IMR-90 (cell line): ENCODE data around the gene MPZL1. TPM values are rescaled to one million over a fixed set of nuclear protein-coding genes. Genes with fewer than 3 reads are reported as not detected.

Experiments used
- ATAC-seq: fragments of 200-7000 bp; cut with Tn5 transposase; 2 replicates; pipeline ENCODE4 v1.9.1; 2020; ENCODE audit warnings: low read depth, mild to moderate bottlenecking, moderate library complexity
- BruUV-seq: library from RNA; stranded (reverse); fragments of 400-500 nt; replicated peaks from 2 replicates; lab custom pipeline; 2021; lab: Mats Ljungman, UMichigan
- CTCF ChIA-PET: fragments of 300-600 bp; formaldehyde crosslinking; extraction: SDS; loops from one replicate; lab custom pipeline; 2021; ENCODE audit warnings: antibody characterized with exemption; lab: Yijun Ruan, JAX
- POLR2A ChIA-PET: fragments of 300-600 bp; sonication (Branson Sonifier 250); formaldehyde crosslinking; loops from one replicate; lab custom pipeline; 2022; ENCODE audit warnings: antibody characterized with exemption; ENCODE audit not compliant: unreplicated experiment; lab: Charles Lee
- DNase-seq: peaks from one replicate; pipeline ENCODE4 v3.0.0; 2013
- H2AFZ ChIP-seq: replicated peaks from 2 replicates; pipeline ENCODE3; 2013; ENCODE audit warnings: low read length, mild to moderate bottlenecking; ENCODE audit not compliant: poor library complexity
- H2AK5ac ChIP-seq: 2 replicates; pipeline ENCODE4 v1.6.1; 2013; ENCODE audit warnings: low read depth, low read length, inconsistent platforms
- H2AK9ac ChIP-seq: replicated peaks from 2 replicates; pipeline ENCODE3; 2013; ENCODE audit warnings: mild to moderate bottlenecking, low read depth, low read length, moderate library complexity; ENCODE audit not compliant: poor library complexity
- H2BK120ac ChIP-seq: 2 replicates; pipeline ENCODE4 v1.6.1; 2013; ENCODE audit warnings: low read depth, low read length, inconsistent platforms
- H2BK15ac ChIP-seq: 3 replicates; pipeline ENCODE4 v1.6.1; 2013; ENCODE audit warnings: low read depth, low read length, inconsistent platforms
- H2BK20ac ChIP-seq: 2 replicates; pipeline ENCODE4 v1.6.1; 2013; ENCODE audit warnings: low read depth, mild to moderate bottlenecking, inconsistent platforms, low read length, moderate library complexity
- H2BK5ac ChIP-seq: 2 replicates; pipeline ENCODE4 v1.6.1; 2013; ENCODE audit warnings: mild to moderate bottlenecking, low read depth, low read length, inconsistent platforms; ENCODE audit not compliant: poor library complexity, severe bottlenecking
- H3K14ac ChIP-seq: replicated peaks from 2 replicates; pipeline ENCODE4 v1.6.1; 2013; ENCODE audit warnings: low read depth, low read length, inconsistent platforms
- H3K18ac ChIP-seq: 2 replicates; pipeline ENCODE4 v1.6.1; 2013; ENCODE audit warnings: low read depth, low read length, control low read depth
- H3K23ac ChIP-seq: 2 replicates; pipeline ENCODE4 v1.6.1; 2013; ENCODE audit warnings: low read depth, low read length, inconsistent platforms
- H3K27ac ChIP-seq: 2 replicates; pipeline ENCODE4 v1.5.1; 2013; ENCODE audit warnings: mild to moderate bottlenecking, control low read depth, low read length; ENCODE audit not compliant: insufficient read depth
- H3K27me3 ChIP-seq: 2 replicates; pipeline ENCODE4 v1.6.1; 2013; ENCODE audit warnings: low read length; ENCODE audit not compliant: control insufficient read depth, insufficient read depth
- H3K36me3 ChIP-seq: 2 replicates; pipeline ENCODE4 v1.6.1; 2013; ENCODE audit warnings: low read length, mixed read lengths; ENCODE audit not compliant: control insufficient read depth, insufficient read depth
- H3K4ac ChIP-seq: 2 replicates; pipeline ENCODE4 v1.6.1; 2013; ENCODE audit warnings: low read depth, low read length, inconsistent platforms
- H3K4me1 ChIP-seq: 2 replicates; pipeline ENCODE4 v1.6.1; 2013; ENCODE audit warnings: low read length, mixed read lengths; ENCODE audit not compliant: control insufficient read depth, insufficient read depth
- H3K4me2 ChIP-seq: 2 replicates; pipeline ENCODE4 v1.6.1; 2013; ENCODE audit warnings: low read depth, mild to moderate bottlenecking, control low read depth, low read length, moderate library complexity
- H3K4me3 ChIP-seq: 2 replicates; pipeline ENCODE4 v1.5.1; 2013; ENCODE audit warnings: low read depth, mild to moderate bottlenecking, control low read depth, low read length, moderate library complexity; ENCODE audit not compliant: insufficient read depth
- H3K56ac ChIP-seq: 2 replicates; pipeline ENCODE4 v1.6.1; 2013; ENCODE audit warnings: low read length, inconsistent platforms; ENCODE audit not compliant: insufficient read depth; ENCODE audit errors: extremely low read depth
- H3K79me1 ChIP-seq, 2 experiments: 2 replicates each; pipeline ENCODE4 v1.6.1; 2013; ENCODE audit warnings: low read length in 2 of 2, inconsistent platforms in 1 of 2, low read depth in 1 of 2
- H3K9ac ChIP-seq: 2 replicates; pipeline ENCODE4 v1.6.1; 2013; ENCODE audit warnings: low read depth, low read length, control low read depth
- H3K9me1 ChIP-seq: 2 replicates; pipeline ENCODE4 v1.6.1; 2013; ENCODE audit warnings: low read length, inconsistent platforms; ENCODE audit not compliant: insufficient read depth
- H3K9me3 ChIP-seq: 2 replicates; pipeline ENCODE4 v1.6.1; 2013; ENCODE audit warnings: low read length; ENCODE audit not compliant: control insufficient read depth, insufficient read depth
- H4K20me1 ChIP-seq: 2 replicates; pipeline ENCODE4 v1.6.1; 2013; ENCODE audit warnings: low read length, inconsistent platforms; ENCODE audit not compliant: insufficient read depth
- H4K5ac ChIP-seq: 2 replicates; pipeline ENCODE4 v1.6.1; 2013; ENCODE audit warnings: mild to moderate bottlenecking, low read depth, low read length, control low read depth
- H4K8ac ChIP-seq, 2 experiments: 2 replicates each; pipeline ENCODE4 v1.6.1; 2013; ENCODE audit warnings: low read depth in 2 of 2, low read length in 2 of 2, control low read depth in 1 of 2, inconsistent platforms in 1 of 2
- H4K91ac ChIP-seq: 2 replicates; pipeline ENCODE4 v1.6.1; 2013; ENCODE audit warnings: low read depth, low read length, inconsistent platforms; ENCODE audit not compliant: insufficient read depth
- BHLHE40 ChIP-seq: fragments of 150-350 bp; IDR thresholded peaks from 2 replicates; pipeline ENCODE4 v1.6.1; 2016; ENCODE audit warnings: mild to moderate bottlenecking, low read depth, low read length
- CEBPB ChIP-seq: IDR thresholded peaks from 2 replicates; pipeline ENCODE4 v1.6.1; 2012; ENCODE audit warnings: low read depth, low read length, improper control_type of control experiment
- CHD1 ChIP-seq: IDR thresholded peaks from 2 replicates; pipeline ENCODE4 v1.6.1; 2012; ENCODE audit warnings: low read depth, low read length, improper control_type of control experiment
- CTCF ChIP-seq: conservative IDR thresholded peaks from 2 replicates; pipeline ENCODE4 v1.5.1; 2012; ENCODE audit warnings: mild to moderate bottlenecking, low read depth, low read length, improper control_type of control experiment
- FOS ChIP-seq: fragments of 150-350 bp; IDR thresholded peaks from 2 replicates; pipeline ENCODE4 v1.6.1; 2016; ENCODE audit warnings: low read depth, low read length
- MAFK ChIP-seq: IDR thresholded peaks from 2 replicates; pipeline ENCODE4 v1.6.1; 2012; ENCODE audit warnings: low read depth, low read length, improper control_type of control experiment
- MAZ ChIP-seq: IDR thresholded peaks from 2 replicates; pipeline ENCODE4 v1.6.1; 2012; ENCODE audit warnings: low read depth, mild to moderate bottlenecking, low read length, improper control_type of control experiment, moderate library complexity, borderline replicate concordance
- MXI1 ChIP-seq: IDR thresholded peaks from 2 replicates; pipeline ENCODE4 v1.6.1; 2012; ENCODE audit warnings: low read depth, mild to moderate bottlenecking, low read length, moderate library complexity, borderline replicate concordance
- NFE2L2 ChIP-seq: fragments of 150-350 bp; IDR thresholded peaks from 2 replicates; pipeline ENCODE4 v1.6.1; 2016; ENCODE audit warnings: low read depth, mild to moderate bottlenecking, low read length
- POLR2A ChIP-seq: IDR thresholded peaks from 2 replicates; pipeline ENCODE4 v1.6.1; 2012; ENCODE audit warnings: mild to moderate bottlenecking, low read depth, low read length
- RAD21 ChIP-seq: IDR thresholded peaks from 2 replicates; pipeline ENCODE4 v1.6.1; 2012; ENCODE audit warnings: low read length, improper control_type of control experiment
- RCOR1 ChIP-seq: IDR thresholded peaks from 2 replicates; pipeline ENCODE4 v1.6.1; 2012; ENCODE audit warnings: mild to moderate bottlenecking, low read length, improper control_type of control experiment; ENCODE audit not compliant: insufficient replicate concordance
- RFX5 ChIP-seq: IDR thresholded peaks from 2 replicates; pipeline ENCODE4 v1.8.0; 2012; ENCODE audit warnings: low read depth, mild to moderate bottlenecking, low read length, moderate library complexity
- SMC3 ChIP-seq: fragments of 150-350 bp; IDR thresholded peaks from 2 replicates; pipeline ENCODE4 v1.6.1; 2016; ENCODE audit warnings: low read depth, mild to moderate bottlenecking, antibody characterized with exemption, low read length, moderate library complexity
- WGBS, 2 experiments: methylation state at CpG; one replicate each; pipeline versions ENCODE4 v1.1.5 to v1.1.7; 2013; ENCODE audit warnings: missing lambda C conversion rate in 2 of 2; ENCODE audit not compliant: insufficient read length in 1 of 2; ENCODE audit errors: extremely low coverage in 2 of 2; 5-methylcytosine and 5-hydroxymethylcytosine counted together
- dilution Hi-C: fragments of 300-500 bp; cut with HindIII; formaldehyde crosslinking; loops from one replicate; pipeline ENCODE4 v1.14.3; 2018; ENCODE audit warnings: low sequenced_read_pairs; ENCODE audit not compliant: unreplicated experiment
- in situ Hi-C: fragments of 300-500 bp; cut with MboI; formaldehyde crosslinking; loops from 3 replicates; pipeline ENCODE4 v1.14.3; 2019; ENCODE audit warnings: low sequenced_read_pairs, inconsistent platforms, mixed read lengths
- intact Hi-C: fragments of 100-400 bp; cut with micrococcal nuclease; formaldehyde crosslinking; loops from 2 replicates; pipeline ENCODE4 v1.10.0; 2022
- polyA plus RNA-seq, 3 experiments: library from polyadenylated mRNA; depleted of rRNA; stranded (reverse); fragments of >200 nt; gene quantifications; 2 replicates each; pipeline ENCODE4 v1.2.3, GENCODE V29; 2012; ENCODE audit warnings: low replicate concordance in 1 of 3
- total RNA-seq: library from RNA; depleted of rRNA; stranded (reverse); fragments of >200 nt; gene quantifications from 2 replicates; pipeline ENCODE4 v1.2.3, GENCODE V29; 2012
- TF ChIP-seq, protein P1 (sequence below): fragments of 150-350 bp; IDR thresholded peaks from 2 replicates; pipeline ENCODE4 v1.6.1; 2017; ENCODE audit warnings: mild to moderate bottlenecking, antibody characterized with exemption, low read length, low read depth
- TF ChIP-seq, protein P2 (sequence below): fragments of 150-350 bp; IDR thresholded peaks from 2 replicates; pipeline ENCODE4 v1.6.1; 2016; ENCODE audit warnings: low read depth, mild to moderate bottlenecking, low read length, moderate library complexity, borderline replicate concordance

The MPZL1 gene
- total and polyA plus RNA-seq, 2 of the 4 experiments (the other 2 are of a cell fraction), result 55.3 to 87.3 TPM

- H4K5ac ChIP-seq, result no peak overlapping the region
Observed at GRCh38 chr1:167800251-167800650, 78.5 kb downstream of the MPZL1 start.

More at GRCh38 chr1:167800251-167800650, 78.5 kb downstream of the MPZL1 start:
- peaks cover 16% of the 10 kb centered on the region for H3K9me1 ChIP-seq
- TF ChIP-seq CHD1 (no peak), POLR2A (no peak), NFE2L2 (no peak), BHLHE40 (no peak), RFX5 (no peak), CTCF (no peak), RAD21 (no peak), SMC3 (no peak), CEBPB (no peak), RCOR1 (no peak), MXI1 (no peak), MAFK (no peak), FOS (no peak), MAZ (no peak)
- TF ChIP-seq, protein P1, sequence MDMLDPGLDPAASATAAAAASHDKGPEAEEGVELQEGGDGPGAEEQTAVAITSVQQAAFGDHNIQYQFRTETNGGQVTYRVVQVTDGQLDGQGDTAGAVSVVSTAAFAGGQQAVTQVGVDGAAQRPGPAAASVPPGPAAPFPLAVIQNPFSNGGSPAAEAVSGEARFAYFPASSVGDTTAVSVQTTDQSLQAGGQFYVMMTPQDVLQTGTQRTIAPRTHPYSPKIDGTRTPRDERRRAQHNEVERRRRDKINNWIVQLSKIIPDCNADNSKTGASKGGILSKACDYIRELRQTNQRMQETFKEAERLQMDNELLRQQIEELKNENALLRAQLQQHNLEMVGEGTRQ, result no peak
- TF ChIP-seq, protein P2, sequence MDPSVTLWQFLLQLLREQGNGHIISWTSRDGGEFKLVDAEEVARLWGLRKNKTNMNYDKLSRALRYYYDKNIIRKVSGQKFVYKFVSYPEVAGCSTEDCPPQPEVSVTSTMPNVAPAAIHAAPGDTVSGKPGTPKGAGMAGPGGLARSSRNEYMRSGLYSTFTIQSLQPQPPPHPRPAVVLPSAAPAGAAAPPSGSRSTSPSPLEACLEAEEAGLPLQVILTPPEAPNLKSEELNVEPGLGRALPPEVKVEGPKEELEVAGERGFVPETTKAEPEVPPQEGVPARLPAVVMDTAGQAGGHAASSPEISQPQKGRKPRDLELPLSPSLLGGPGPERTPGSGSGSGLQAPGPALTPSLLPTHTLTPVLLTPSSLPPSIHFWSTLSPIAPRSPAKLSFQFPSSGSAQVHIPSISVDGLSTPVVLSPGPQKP, result no peak
- no peak overlapping the region for H3K23ac ChIP-seq
- intact Hi-C loops, result loop anchor here (5.0 to 10.0 kb wide), 5 partner anchors 102 to 575 kb away; partner anchors contain the start of genes CREG1, DCAF6, MPC2 and POU2F1
- H4K8ac ChIP-seq, result no peak overlapping the region
- no peak overlapping the region for H2BK15ac ChIP-seq
- no peak overlapping the region for H3K14ac ChIP-seq
- H3K4ac ChIP-seq, result 0 out of 2 replicates have a peak overlapping the region, but pooled peaks have one; percentile 23
- no peak overlapping the region for H2AK5ac ChIP-seq
- no TSS peak for BruUV-seq
- no peak overlapping the region for H3K4me3 ChIP-seq
- CTCF ChIA-PET, result no interaction called here
- no peak overlapping the region for H3K27ac ChIP-seq
- H3K4me1 ChIP-seq, result peaks cover 19% of the 10 kb centered on the region
- DNase-seq, result no peak
- no peak overlapping the region for H3K56ac ChIP-seq
- no peak overlapping the region for H2AK9ac ChIP-seq
- dilution Hi-C loops, result no loop called here
- H4K91ac ChIP-seq, result no peak overlapping the region; the same call in 1 of the 2 replicates
- H2BK20ac ChIP-seq, result no peak overlapping the region
- H3K79me1 ChIP-seq, result peaks cover 0 to 20% of the 10 kb centered on the region in 2 experiments; a peak in 2 of 4 replicates
- no CpG with 5 or more reads among the region's 3 CpGs for WGBS, 2 experiments
- POLR2A ChIA-PET, result no interaction called here
- no peaks in the 10 kb centered on the region for H3K9me3 ChIP-seq
- H2AFZ ChIP-seq, result no peak overlapping the region
- ATAC-seq, result no peak
- H4K20me1 ChIP-seq, result peaks cover 3% of the 10 kb centered on the region
- no peak overlapping the region for H3K4me2 ChIP-seq
- H3K27me3 ChIP-seq, result no peaks in the 10 kb centered on the region
- no peak overlapping the region for H2BK5ac ChIP-seq
- H2BK120ac ChIP-seq, result peak overlapping the region; percentile 49; the same call in 1 of the 2 replicates
- in situ Hi-C loops, result no loop called here
- no peaks in the 10 kb centered on the region for H3K36me3 ChIP-seq
- no peak overlapping the region for H3K18ac ChIP-seq
- no peak overlapping the region for H3K9ac ChIP-seq
